ENCODE results near the gene ERO1A. TPM values are rescaled to one million over a fixed set of nuclear protein-coding genes. Genes with fewer than 3 reads are reported as not detected.

The ERO1A gene
- total RNA-seq, 4 donors from 2014 or later = 35.5 to 42.7 (median 37.9) TPM

DNA sequence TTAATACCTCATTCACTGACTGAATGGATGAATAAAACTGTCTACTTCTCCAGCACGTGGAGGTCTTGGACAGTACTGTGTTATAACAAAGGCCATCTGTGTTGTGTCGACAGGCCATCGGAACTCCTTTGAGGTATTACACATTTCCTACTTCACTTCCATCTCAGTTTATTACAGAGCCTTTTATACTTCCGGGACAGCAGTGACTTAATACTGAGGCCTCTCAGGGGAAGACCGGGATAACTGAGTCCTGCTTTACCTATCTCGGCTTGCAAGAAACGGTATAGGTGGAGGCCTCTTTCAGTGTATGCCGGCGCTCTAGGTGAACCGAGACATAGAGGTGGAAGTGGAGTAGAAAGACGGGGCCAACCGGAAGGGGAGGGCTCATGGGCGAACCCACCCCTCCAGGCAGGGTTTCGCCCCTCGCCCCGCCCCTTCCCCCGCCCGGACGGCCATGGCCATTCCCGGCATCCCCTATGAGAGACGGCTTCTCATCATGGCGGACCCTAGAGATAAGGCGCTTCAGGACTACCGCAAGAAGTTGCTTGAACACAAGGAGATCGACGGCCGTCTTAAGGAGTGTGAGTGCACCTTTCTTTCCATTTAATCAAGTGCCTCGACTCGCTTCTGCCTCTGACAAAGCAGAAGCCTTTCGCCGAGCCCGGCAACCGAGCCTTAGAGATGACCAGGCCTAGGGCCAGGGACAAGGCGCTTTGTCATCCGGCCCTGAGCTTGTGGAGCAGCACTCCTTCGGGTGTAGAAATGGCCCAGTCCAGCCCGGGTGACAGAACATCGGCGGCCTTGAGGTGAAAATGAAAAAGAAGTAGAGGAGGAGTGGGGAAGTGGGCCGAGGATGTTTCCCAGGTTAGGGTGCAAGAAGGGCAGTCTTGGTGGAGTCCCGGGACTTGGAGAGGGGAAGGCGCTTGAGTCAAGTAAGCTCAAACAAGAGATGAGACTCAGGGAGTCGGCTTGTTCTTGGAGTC, 11.7 kb upstream of the ERO1A start, which contains the start of gene PSMC6:
Gene PSMC6, plus strand, starts transcription at position 477 of the 983 bp plus-strand sequence. Its CDS starts 20 bp downstream, at position 497.
- peaks cover 8 to 33% (median 21%) of the 10 kb centered on the region in 4 donors for H3K36me3 ChIP-seq
- H3K9me3 ChIP-seq = no peaks in the 10 kb centered on the region
- H3K4me3 ChIP-seq = peak within 1 kb of the TSS; percentile 77 to 90 (median 79)
- peak; percentile 98 for DNase-seq (ENCODE audit: extremely low spot score)
- intact Hi-C loops (cut with DNase I) = no loop called here
- H3K27ac ChIP-seq (replicated peaks in 1 of 4) = peak within 1 kb of the TSS; percentile 87 to 91 (median 88)
- H3K4me1 ChIP-seq = peaks cover 19 to 28% (median 23%) of the 10 kb centered on the region in 4 donors
- TF ChIP-seq EP300 (IDR thresholded peaks at IDR 0.05) = peak; percentile 2
- TF ChIP-seq POLR2AphosphoS5 (IDR thresholded peaks at IDR 0.05) = peak; percentile 84 to 90
- TF ChIP-seq, protein P1, sequence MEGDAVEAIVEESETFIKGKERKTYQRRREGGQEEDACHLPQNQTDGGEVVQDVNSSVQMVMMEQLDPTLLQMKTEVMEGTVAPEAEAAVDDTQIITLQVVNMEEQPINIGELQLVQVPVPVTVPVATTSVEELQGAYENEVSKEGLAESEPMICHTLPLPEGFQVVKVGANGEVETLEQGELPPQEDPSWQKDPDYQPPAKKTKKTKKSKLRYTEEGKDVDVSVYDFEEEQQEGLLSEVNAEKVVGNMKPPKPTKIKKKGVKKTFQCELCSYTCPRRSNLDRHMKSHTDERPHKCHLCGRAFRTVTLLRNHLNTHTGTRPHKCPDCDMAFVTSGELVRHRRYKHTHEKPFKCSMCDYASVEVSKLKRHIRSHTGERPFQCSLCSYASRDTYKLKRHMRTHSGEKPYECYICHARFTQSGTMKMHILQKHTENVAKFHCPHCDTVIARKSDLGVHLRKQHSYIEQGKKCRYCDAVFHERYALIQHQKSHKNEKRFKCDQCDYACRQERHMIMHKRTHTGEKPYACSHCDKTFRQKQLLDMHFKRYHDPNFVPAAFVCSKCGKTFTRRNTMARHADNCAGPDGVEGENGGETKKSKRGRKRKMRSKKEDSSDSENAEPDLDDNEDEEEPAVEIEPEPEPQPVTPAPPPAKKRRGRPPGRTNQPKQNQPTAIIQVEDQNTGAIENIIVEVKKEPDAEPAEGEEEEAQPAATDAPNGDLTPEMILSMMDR (IDR thresholded peaks at IDR 0.05) = no peak
- no peak for TF ChIP-seq POLR2A (IDR thresholded peaks at IDR 0.05; ENCODE audit: low read depth)
- H3K27me3 ChIP-seq = peaks cover 0 to 3% (median 0%) of the 10 kb centered on the region in 4 donors
- 0% methylated on average over 39 of the region's 43 CpGs for WGBS

DNA sequence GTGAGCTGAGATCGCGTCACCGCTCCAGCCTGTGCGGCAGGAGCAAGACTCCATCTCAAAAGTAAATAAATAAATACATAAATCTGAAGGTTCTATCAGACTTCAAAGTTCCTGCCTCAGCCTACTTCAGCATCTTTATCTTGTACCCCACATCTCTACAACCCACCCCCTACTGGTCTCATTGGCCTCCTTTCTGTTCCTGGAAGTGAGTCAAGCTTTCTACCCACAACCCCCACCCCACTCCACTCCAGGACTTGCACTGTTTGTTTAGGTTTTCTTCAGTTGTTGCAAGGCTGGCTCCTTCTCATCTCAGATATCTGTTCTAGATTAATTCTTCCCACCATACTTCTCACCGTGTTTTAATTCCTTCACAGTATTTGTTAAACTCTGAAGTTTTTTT, 10.9 kb upstream of the ERO1A start:
- Histone ChIP-seq H3K4me3 (peak overlapping the region; percentile 77 to 90 (median 79)), H3K9me3 (no peaks in the 10 kb centered on the region), H3K27me3 (peaks cover 0 to 3% (median 0%) of the 10 kb centered on the region in 4 donors), H3K27ac (replicated peaks in 1 of 4) (peak overlapping the region; percentile 87 to 91 (median 88)), H3K36me3 (peaks cover 2 to 25% (median 16%) of the 10 kb centered on the region in 4 donors), H3K4me1 (peaks cover 19 to 28% (median 23%) of the 10 kb centered on the region in 4 donors)
- WGBS = 86% methylated on average over 5 of the region's 5 CpGs
- no peak for DNase-seq (ENCODE audit: extremely low spot score)
- peak; percentile 11 for TF ChIP-seq POLR2A (IDR thresholded peaks at IDR 0.05; ENCODE audit: low read depth)
- TF ChIP-seq, protein P1 (IDR thresholded peaks at IDR 0.05) = no peak
- intact Hi-C loops (cut with DNase I) = no loop called here

DNA sequence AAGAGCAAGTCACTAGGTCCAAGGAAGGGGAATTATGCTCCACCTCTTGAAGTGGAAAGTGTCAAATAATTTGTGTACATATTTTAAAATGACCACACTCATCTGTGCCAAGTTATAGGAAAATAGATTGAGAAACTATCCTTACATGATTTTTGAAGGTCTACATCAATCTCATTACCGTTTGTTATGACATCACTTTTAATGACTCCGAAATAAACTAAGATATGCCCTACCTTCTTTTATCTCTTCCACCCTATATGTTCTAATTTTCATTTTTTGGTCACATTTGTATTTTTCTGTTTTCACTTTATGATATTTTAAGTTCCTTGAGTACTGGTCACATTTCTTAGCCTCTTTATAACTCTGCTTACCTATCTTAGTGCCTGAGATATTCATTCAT, 8.3 kb upstream of the ERO1A start:
- no peak for DNase-seq (ENCODE audit: extremely low spot score)
- H3K4me1 ChIP-seq = peaks cover 13 to 18% (median 16%) of the 10 kb centered on the region in 4 donors
- 93% methylated on average over 2 of the region's 2 CpGs for WGBS
- no peak overlapping the region for H3K27ac ChIP-seq (replicated peaks in 1 of 4)
- no peak for TF ChIP-seq EP300 (IDR thresholded peaks at IDR 0.05)
- no peak for TF ChIP-seq POLR2A (IDR thresholded peaks at IDR 0.05; ENCODE audit: low read depth)
- TF ChIP-seq POLR2AphosphoS5 (IDR thresholded peaks at IDR 0.05) = no peak
- TF ChIP-seq, protein P1 (IDR thresholded peaks at IDR 0.05) = no peak
- H3K27me3 ChIP-seq = peaks cover 0 to 3% (median 0%) of the 10 kb centered on the region in 4 donors
- no peaks in the 10 kb centered on the region for H3K9me3 ChIP-seq
- intact Hi-C loops (cut with DNase I) = no loop called here
- no peak overlapping the region for H3K4me3 ChIP-seq
- peaks cover 0 to 2% (median 0%) of the 10 kb centered on the region in 4 donors for H3K36me3 ChIP-seq

DNA sequence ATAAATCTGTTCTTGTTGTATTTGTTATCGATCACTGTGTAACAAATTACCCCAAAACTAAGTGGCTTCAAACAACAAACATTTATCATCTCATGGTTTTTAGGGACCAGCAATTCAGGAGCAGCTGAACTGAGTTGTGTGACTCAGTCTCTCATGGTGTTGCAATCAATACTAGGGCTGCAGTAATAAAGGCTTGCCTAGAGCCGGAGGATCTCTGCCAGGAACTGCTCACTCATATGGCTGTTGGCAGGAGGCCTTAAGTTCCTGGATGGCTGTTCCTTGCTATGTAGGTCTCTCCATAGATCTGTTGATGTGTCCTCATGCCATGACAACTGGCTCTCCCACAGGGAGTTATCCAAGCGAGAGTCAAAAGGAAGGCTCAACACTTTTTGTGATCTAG, 7.9 kb upstream of the ERO1A start:
- no peaks in the 10 kb centered on the region for H3K9me3 ChIP-seq
- intact Hi-C loops (cut with DNase I) = no loop called here
- WGBS = 74% methylated on average over 3 of the region's 3 CpGs
- peaks cover 9 to 14% (median 12%) of the 10 kb centered on the region in 4 donors for H3K4me1 ChIP-seq
- no peak for DNase-seq (ENCODE audit: extremely low spot score)
- H3K27me3 ChIP-seq = peaks cover 0 to 3% (median 0%) of the 10 kb centered on the region in 4 donors
- TF ChIP-seq POLR2AphosphoS5 (IDR thresholded peaks at IDR 0.05) (no peak), POLR2A (IDR thresholded peaks at IDR 0.05; ENCODE audit: low read depth) (no peak), EP300 (IDR thresholded peaks at IDR 0.05) (no peak)
- TF ChIP-seq, protein P1 (IDR thresholded peaks at IDR 0.05) = no peak
- no peak overlapping the region for H3K27ac ChIP-seq (replicated peaks in 1 of 4)
- no peak overlapping the region for H3K4me3 ChIP-seq
- H3K36me3 ChIP-seq = no peaks in the 10 kb centered on the region

Measured in esophagus muscularis mucosa (tissue), 4 donors.